Calu3 (cell line): ENCODE measurements around the gene SLC10A6. TPM values are rescaled to one million over a fixed set of nuclear protein-coding genes. Genes with fewer than 3 reads are reported as not detected.

Source experiments
- BruUV-seq: library from RNA; stranded (reverse); fragments of 400-500 nt; replicated peaks from 2 replicates; lab custom pipeline; 2021; lab: Mats Ljungman, UMichigan
- CTCF ChIA-PET: fragments of 300-600 bp; sonication (Branson Sonifier 250); formaldehyde crosslinking; loops from one replicate; lab custom pipeline; 2022; ENCODE audit warnings: antibody characterized with exemption; lab: Charles Lee
- DNase-seq: peaks from one replicate; pipeline ENCODE4 v3.0.0; 2022
- H3K27ac Mint-ChIP-seq: one replicate; pipeline ENCODE4 v1.8.0; 2022; ENCODE audit warnings: mixed read lengths; ENCODE audit not compliant: unreplicated experiment
- H3K27me3 Mint-ChIP-seq: one replicate; pipeline ENCODE4 v1.8.0; 2022; ENCODE audit warnings: mixed read lengths; ENCODE audit not compliant: unreplicated experiment
- H3K36me3 Mint-ChIP-seq: one replicate; pipeline ENCODE4 v1.8.0; 2022; ENCODE audit warnings: mild to moderate bottlenecking, moderate library complexity, mixed read lengths; ENCODE audit not compliant: insufficient read depth, unreplicated experiment
- H3K4me1 Mint-ChIP-seq: one replicate; pipeline ENCODE4 v1.8.0; 2022; ENCODE audit warnings: mild to moderate bottlenecking, low read depth, mixed read lengths; ENCODE audit not compliant: unreplicated experiment
- H3K4me3 Mint-ChIP-seq: one replicate; pipeline ENCODE4 v1.8.0; 2022; ENCODE audit warnings: mild to moderate bottlenecking, low read depth, moderate library complexity, mixed read lengths; ENCODE audit not compliant: unreplicated experiment
- H3K9me3 Mint-ChIP-seq: one replicate; pipeline ENCODE4 v1.8.0; 2022; ENCODE audit warnings: low read depth, mixed read lengths; ENCODE audit not compliant: unreplicated experiment
- CTCF ChIP-seq: fragments of 200-600 bp; IDR thresholded peaks from one replicate; pipeline ENCODE4 v1.8.0; 2022; ENCODE audit warnings: antibody characterized with exemption; ENCODE audit not compliant: unreplicated experiment
- intact Hi-C: fragments of 100-400 bp; cut with micrococcal nuclease; formaldehyde crosslinking; loops from one replicate; pipeline ENCODE4 v1.10.0; 2022; ENCODE audit not compliant: unreplicated experiment
- total RNA-seq: library from RNA; stranded (reverse); gene quantifications from 2 replicates; pipeline ENCODE4 v1.2.3, GENCODE V29; 2022

SLC10A6 gene
- total RNA-seq, 1 experiment from 2014 or later: not detected

- CTCF ChIA-PET: no interaction called here
- DNase-seq: no peak
- Mint-ChIP-seq H3K27ac (no peak overlapping the region), H3K4me3 (no peak overlapping the region), H3K4me1 (no peaks in the 10 kb centered on the region), H3K36me3 (peaks cover 12% of the 10 kb centered on the region), H3K27me3 (no peaks in the 10 kb centered on the region), H3K9me3 (peaks cover 9% of the 10 kb centered on the region)
- BruUV-seq: no TSS peak
- no peak for TF ChIP-seq CTCF
- intact Hi-C loops: loop anchor here (10.0 kb wide), 1 partner anchor 294 kb away; no protein-coding TSS in a partner anchor
Measured at GRCh38 chr4:86788826-86789225, 60.4 kb downstream of the SLC10A6 start.

- no peak for TF ChIP-seq CTCF
- H3K27me3 Mint-ChIP-seq: no peaks in the 10 kb centered on the region
- intact Hi-C loops: no loop called here
- BruUV-seq: no TSS peak
- H3K27ac Mint-ChIP-seq: no peak overlapping the region
- CTCF ChIA-PET: no interaction called here
- H3K9me3 Mint-ChIP-seq: no peaks in the 10 kb centered on the region
- H3K36me3 Mint-ChIP-seq: no peaks in the 10 kb centered on the region
- H3K4me1 Mint-ChIP-seq: no peaks in the 10 kb centered on the region
- no peak for DNase-seq
- no peak overlapping the region for H3K4me3 Mint-ChIP-seq
Measured at GRCh38 chr4:86778175-86778574, 71.0 kb downstream of the SLC10A6 start.

GRCh38 chr4:86775061-86775460 is 74.1 kb downstream of the SLC10A6 start:
- Mint-ChIP-seq H3K27me3 (no peaks in the 10 kb centered on the region), H3K9me3 (no peaks in the 10 kb centered on the region), H3K4me1 (no peaks in the 10 kb centered on the region), H3K4me3 (no peak overlapping the region), H3K27ac (no peak overlapping the region), H3K36me3 (no peaks in the 10 kb centered on the region)
- CTCF ChIA-PET: no interaction called here
- intact Hi-C loops: no loop called here
- TF ChIP-seq CTCF: no peak
- no TSS peak for BruUV-seq
- no peak for DNase-seq

Other genes starting within 250 kb of the SLC10A6 start
- 1.7 and 1.9 TPM in 2 replicates for gene C4orf36, start 43.0 kb upstream of the SLC10A6 start, total RNA-seq
- 37.7 and 40.2 TPM in 2 replicates for gene AFF1, start 85.6 kb upstream of the SLC10A6 start, total RNA-seq